Neuronal stem cell (in vitro differentiated cells): Measurements from ENCODE around the gene MCRIP2.

ENCODE experiments used
- DNase-seq: peaks from one replicate; pipeline ENCODE4 v3.0.0-alpha.2; 2013; ENCODE audit warnings: low spot score
- H2AFZ ChIP-seq: one replicate; pipeline ENCODE4 v1.6.1; 2013; ENCODE audit warnings: mild to moderate bottlenecking, low read length, inconsistent platforms
- H2AK5ac ChIP-seq: 2 replicates; pipeline ENCODE4 v1.6.1; 2013; ENCODE audit warnings: low read depth, mild to moderate bottlenecking, inconsistent platforms, low read length, moderate library complexity, mixed read lengths
- H2BK120ac ChIP-seq: 2 replicates; pipeline ENCODE4 v1.6.1; 2013; ENCODE audit warnings: low read depth, mild to moderate bottlenecking, inconsistent platforms, low read length, moderate library complexity, mixed read lengths
- H2BK12ac ChIP-seq: one replicate; pipeline ENCODE4 v1.6.1; 2013; ENCODE audit warnings: low read length, inconsistent platforms
- H2BK15ac ChIP-seq: 2 replicates; pipeline ENCODE4 v1.6.1; 2013; ENCODE audit warnings: mild to moderate bottlenecking, low read length, inconsistent platforms, mixed read lengths
- H2BK5ac ChIP-seq: one replicate; pipeline ENCODE4 v1.6.1; 2013; ENCODE audit warnings: inconsistent platforms, mild to moderate bottlenecking, low read length, moderate library complexity
- H3K14ac ChIP-seq: one replicate; pipeline ENCODE4 v1.6.1; 2013; ENCODE audit warnings: low read length, inconsistent platforms
- H3K18ac ChIP-seq: 2 replicates; pipeline ENCODE4 v1.6.1; 2013; ENCODE audit warnings: low read length, inconsistent platforms
- H3K23ac ChIP-seq: 2 replicates; pipeline ENCODE4 v1.6.1; 2013; ENCODE audit warnings: low read depth, mild to moderate bottlenecking, mixed read lengths, low read length, inconsistent platforms; ENCODE audit not compliant: poor library complexity
- H3K27ac ChIP-seq: replicated peaks from 3 replicates; pipeline ENCODE4 v1.5.1; 2013; ENCODE audit warnings: low read length, inconsistent platforms
- H3K27me3 ChIP-seq, 3 experiments: 2 replicates each; pipeline ENCODE4 v1.6.1; 2013; ENCODE audit warnings: low read length in 3 of 3, mild to moderate bottlenecking in 2 of 3, inconsistent platforms in 1 of 3, low read depth in 1 of 3, mixed read lengths in 1 of 3, moderate library complexity in 1 of 3; ENCODE audit not compliant: control insufficient read depth in 3 of 3, insufficient read depth in 3 of 3
- H3K36me3 ChIP-seq, 2 donors: replicated peaks in 1 of 2; 2 replicates each; pipeline ENCODE4 v1.6.1; 2013; ENCODE audit warnings: low read length in 2 of 2; ENCODE audit not compliant: control insufficient read depth in 2 of 2, insufficient read depth in 2 of 2
- H3K4ac ChIP-seq: 2 replicates; pipeline ENCODE4 v1.6.1; 2013; ENCODE audit warnings: inconsistent platforms, mild to moderate bottlenecking, low read length, moderate library complexity
- H3K4me1 ChIP-seq, 2 donors: 1 replicate in 1 of 2; 2 replicates in 1 of 2; pipeline ENCODE4 v1.6.1; 2013; ENCODE audit warnings: low read length in 2 of 2, low read depth in 1 of 2; ENCODE audit not compliant: control insufficient read depth in 2 of 2, insufficient read depth in 1 of 2
- H3K4me2 ChIP-seq: one replicate; pipeline ENCODE4 v1.6.1; 2013; ENCODE audit warnings: mild to moderate bottlenecking, low read length, inconsistent platforms; ENCODE audit not compliant: insufficient read depth, poor library complexity, severe bottlenecking
- H3K4me3 ChIP-seq, 2 donors: 2 replicates each; pipeline ENCODE4 v1.5.1; 2013; ENCODE audit warnings: low read length in 2 of 2, mild to moderate bottlenecking in 2 of 2, inconsistent platforms in 1 of 2, moderate library complexity in 1 of 2
- H3K79me1 ChIP-seq: one replicate; pipeline ENCODE4 v1.6.1; 2013; ENCODE audit warnings: low read depth, mild to moderate bottlenecking, inconsistent platforms, low read length, moderate library complexity
- H3K9ac ChIP-seq: one replicate; pipeline ENCODE4 v1.6.1; 2013; ENCODE audit warnings: mild to moderate bottlenecking, low read depth, low read length, inconsistent platforms; ENCODE audit not compliant: poor library complexity
- H3K9me3 ChIP-seq, 2 donors: replicated peaks in 1 of 2; 2 replicates each; pipeline versions ENCODE3 to v1.6.1; 2013; ENCODE audit warnings: low read length in 2 of 2, mild to moderate bottlenecking in 2 of 2, inconsistent platforms in 1 of 2, low read depth in 1 of 2, mixed read lengths in 1 of 2, moderate library complexity in 1 of 2; ENCODE audit not compliant: control insufficient read depth in 2 of 2, insufficient read depth in 1 of 2
- H4K8ac ChIP-seq: one replicate; pipeline ENCODE4 v1.6.1; 2013; ENCODE audit warnings: low read depth, mild to moderate bottlenecking, inconsistent platforms, low read length, moderate library complexity
- H4K91ac ChIP-seq: one replicate; pipeline ENCODE4 v1.6.1; 2013; ENCODE audit warnings: low read length, low read depth, mild to moderate bottlenecking, inconsistent platforms; ENCODE audit not compliant: poor library complexity
- WGBS, 2 donors: extraction: QIAGEN DNeasy Blood & Tissue Kit; methylation state at CpG; one replicate each; pipeline ENCODE4 v1.1.7; 2013; ENCODE audit warnings: missing lambda C conversion rate in 2 of 2, mixed read lengths in 1 of 2; ENCODE audit not compliant: insufficient read length in 2 of 2, insufficient replicate concordance in 1 of 2; ENCODE audit errors: extremely low coverage in 2 of 2; 5-methylcytosine and 5-hydroxymethylcytosine counted together

Gene MCRIP2

DNA sequence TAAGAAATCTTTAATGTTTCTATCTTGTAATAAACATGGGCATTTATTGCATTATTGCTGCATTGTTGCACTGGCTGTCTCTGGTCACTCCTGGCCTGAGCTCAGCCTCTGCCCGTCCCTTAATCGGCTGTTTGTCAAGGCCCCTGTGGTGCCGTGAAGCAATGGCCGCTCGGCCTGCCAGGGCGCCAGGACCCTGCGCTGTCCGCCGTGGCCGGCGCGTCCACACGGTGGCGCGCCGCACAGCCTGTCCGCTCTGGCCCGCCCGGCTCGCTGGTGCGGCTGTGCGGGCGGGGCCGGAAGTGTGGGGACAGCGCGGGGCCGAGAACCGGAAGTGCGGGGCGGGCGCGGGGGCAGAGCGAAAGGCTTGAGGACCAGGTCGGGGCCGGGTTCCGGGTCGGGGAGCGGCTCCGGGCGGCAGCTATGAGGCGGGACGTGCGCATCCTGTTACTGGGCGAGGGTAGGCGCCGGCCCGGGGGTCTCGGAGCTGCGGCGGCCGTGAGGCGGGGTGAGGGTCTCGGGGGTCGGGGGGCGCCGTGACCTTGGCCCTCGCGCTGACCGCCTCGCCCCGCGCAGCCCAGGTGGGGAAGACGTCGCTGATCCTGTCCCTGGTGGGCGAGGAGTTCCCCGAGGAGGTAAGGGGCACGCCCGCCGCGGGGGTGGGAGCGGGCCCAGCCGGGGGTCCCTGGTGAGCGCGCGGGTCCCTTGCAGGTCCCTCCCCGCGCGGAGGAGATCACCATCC is 26.3 kb downstream of the MCRIP2 start, which contains the start of gene RHOT2:
Gene RHOT2 (plus strand): TSS at position 353 of the 739 bp plus-strand sequence. CDS start 68 bp downstream, at position 421.
- Histone ChIP-seq H3K79me1 (peaks cover 25% of the 10 kb centered on the region), H3K23ac (peak within 1 kb of the TSS; percentile 98), H4K91ac (no peak within 1 kb of the TSS), H3K9ac (peak within 1 kb of the TSS; percentile 95), H3K9me3 (no peaks in the 10 kb centered on the region), H3K4ac (peak within 1 kb of the TSS; percentile 66), H3K36me3 (peaks cover 36 to 40% of the 10 kb centered on the region in 2 donors), H2BK15ac (peak within 1 kb of the TSS; percentile 87), H3K27ac (no peak within 1 kb of the TSS), H3K4me1 (peaks cover 2 to 6% of the 10 kb centered on the region in 2 donors), H3K4me2 (peak within 1 kb of the TSS; percentile 96), H2AFZ (peak within 1 kb of the TSS; percentile 76), H3K4me3 (peak within 1 kb of the TSS; percentile 89 to 92), H2BK12ac (peak within 1 kb of the TSS; percentile 80), H3K14ac (peak within 1 kb of the TSS; percentile 71), H2BK120ac (no peak within 1 kb of the TSS), H2AK5ac (peak within 1 kb of the TSS; percentile 98), H3K18ac (peak within 1 kb of the TSS; percentile 95), H2BK5ac (peak within 1 kb of the TSS; percentile 53), H4K8ac (peak within 1 kb of the TSS; percentile 65), H3K27me3 (no peaks in the 10 kb centered on the region)
- WGBS, 2 donors: no CpG with 5 or more reads among the region's 78 CpGs
- DNase-seq: peak; percentile 89

DNA sequence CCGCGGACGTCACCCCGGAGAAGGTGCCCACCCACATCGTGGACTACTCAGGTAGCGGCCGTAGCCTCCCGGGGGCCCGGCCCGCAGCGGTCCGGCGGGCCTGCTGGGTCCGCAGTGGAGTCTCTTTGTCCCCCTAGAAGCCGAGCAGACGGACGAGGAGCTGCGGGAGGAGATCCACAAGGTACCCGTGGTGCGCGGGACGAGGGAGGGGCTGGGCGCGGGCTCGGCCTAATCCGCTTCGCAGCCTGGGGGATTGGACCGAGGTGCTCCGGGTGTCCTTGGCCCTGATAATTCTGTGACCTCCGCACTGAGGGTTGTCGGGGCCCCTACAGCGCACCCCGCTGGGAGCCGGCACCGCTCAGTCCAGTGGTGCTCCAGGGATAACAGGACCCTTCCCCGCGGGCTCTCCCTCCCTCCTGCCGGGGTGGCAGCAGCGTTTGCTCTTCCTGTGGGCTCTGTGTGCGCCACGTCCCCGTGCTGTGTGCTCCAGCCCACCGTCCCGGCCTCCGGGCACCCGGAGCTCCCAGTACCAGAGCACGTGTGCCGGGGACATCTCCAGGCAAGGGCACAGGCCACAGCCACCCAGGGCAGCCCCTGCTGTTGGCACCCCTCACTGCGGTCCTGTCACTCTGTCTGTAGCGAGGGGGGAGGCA is 27.0 kb downstream of the MCRIP2 start:
- Histone ChIP-seq H3K4me1 (peaks cover 2 to 6% of the 10 kb centered on the region in 2 donors), H3K27me3 (no peaks in the 10 kb centered on the region), H2BK5ac (peak overlapping the region; percentile 53), H4K8ac (peak overlapping the region; percentile 65), H2AFZ (peak overlapping the region; percentile 76), H4K91ac (no peak overlapping the region), H3K27ac (no peak overlapping the region), H2BK12ac (no peak overlapping the region), H3K14ac (peak overlapping the region; percentile 21), H3K4me3 (peak overlapping the region; percentile 89 to 92), H3K4me2 (peak overlapping the region; percentile 96), H2AK5ac (peak overlapping the region; percentile 75), H3K36me3 (peaks cover 37 to 46% of the 10 kb centered on the region in 2 donors), H3K79me1 (peaks cover 28% of the 10 kb centered on the region), H3K4ac (peak overlapping the region; percentile 66), H2BK120ac (no peak overlapping the region), H3K23ac (peak overlapping the region; percentile 98), H3K9me3 (no peaks in the 10 kb centered on the region), H3K9ac (peak overlapping the region; percentile 95), H2BK15ac (no peak overlapping the region), H3K18ac (peak overlapping the region; percentile 95)
- no peak for DNase-seq
- no CpG with 5 or more reads among the region's 50 CpGs for WGBS, 2 donors

DNA sequence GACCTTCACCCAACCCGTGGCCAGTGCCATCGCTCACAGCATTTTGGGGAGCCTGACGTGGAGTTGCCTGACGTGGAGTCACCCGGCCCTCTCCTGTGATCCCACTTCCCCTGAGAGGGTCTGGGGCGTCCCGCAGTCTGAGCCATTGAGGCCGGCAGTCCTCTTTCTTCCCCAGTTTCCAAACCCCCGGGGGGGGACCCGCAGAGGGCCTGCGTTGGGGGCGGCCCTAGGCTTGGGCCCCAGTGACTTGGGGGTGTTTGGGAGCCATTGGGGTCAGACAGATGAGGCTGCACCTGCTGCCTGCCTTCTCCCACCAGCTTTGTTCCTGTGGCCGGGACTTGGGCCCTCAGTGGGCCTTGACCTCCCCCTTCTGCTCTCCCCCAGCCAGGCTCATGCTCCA is 28.0 kb downstream of the MCRIP2 start:
- DNase-seq: no peak
- H2BK12ac ChIP-seq: no peak overlapping the region
- peak overlapping the region; percentile 41 to 92 for H3K4me3 ChIP-seq
- H3K4me1 ChIP-seq: peaks cover 2 to 6% of the 10 kb centered on the region in 2 donors
- no peak overlapping the region for H2BK15ac ChIP-seq
- no peak overlapping the region for H2BK120ac ChIP-seq
- H3K27ac ChIP-seq: no peak overlapping the region
- H3K9me3 ChIP-seq: no peaks in the 10 kb centered on the region
- no CpG with 5 or more reads among the region's 13 CpGs for WGBS, 2 donors
- no peak overlapping the region for H3K4me2 ChIP-seq
- peak overlapping the region; percentile 73 for H3K23ac ChIP-seq
- H3K27me3 ChIP-seq: peaks cover 0 to under 1% (median 0%) of the 10 kb centered on the region in 3 experiments
- no peak overlapping the region for H3K18ac ChIP-seq
- peaks cover 28% of the 10 kb centered on the region for H3K79me1 ChIP-seq
- no peak overlapping the region for H4K8ac ChIP-seq
- no peak overlapping the region for H2AFZ ChIP-seq
- H2AK5ac ChIP-seq: no peak overlapping the region
- H2BK5ac ChIP-seq: no peak overlapping the region
- no peak overlapping the region for H4K91ac ChIP-seq
- no peak overlapping the region for H3K9ac ChIP-seq
- H3K14ac ChIP-seq: no peak overlapping the region
- peaks cover 37 to 56% of the 10 kb centered on the region in 2 donors for H3K36me3 ChIP-seq
- H3K4ac ChIP-seq: no peak overlapping the region
